Brain microvascular endothelial cell (primary cell): Measurements from ENCODE around the gene DLG1.
"Not testable (repeated sequence)": the region's sequence is repeated elsewhere in the genome, so short reads cannot be mapped to it uniquely, and the experiment has no call there.

Experiments
- DNase-seq: peaks from one replicate; pipeline ENCODE4 v3.0.0-alpha.2; 2020
- H3K27ac ChIP-seq: fragments of 250-450 bp; sonication (Bioruptor Pico); 2 replicates; pipeline ENCODE4 v1.5.1; 2020; ENCODE audit warnings: mild to moderate bottlenecking, moderate library complexity
- H3K27me3 ChIP-seq: fragments of 250-450 bp; sonication (Bioruptor Pico); replicated peaks from 2 replicates; pipeline ENCODE4 v1.5.1; 2020; ENCODE audit warnings: mild to moderate bottlenecking
- H3K36me3 ChIP-seq: fragments of 250-450 bp; sonication (Bioruptor Pico); replicated peaks from 2 replicates; pipeline ENCODE4 v1.5.1; 2020; ENCODE audit warnings: mild to moderate bottlenecking
- H3K4me3 ChIP-seq: 2 replicates; pipeline ENCODE4 v1.5.1; 2011; ENCODE audit warnings: low read depth, mild to moderate bottlenecking, control low read depth, low read length, moderate library complexity
- in situ Hi-C: cut with HindIII; loops from 2 replicates; pipeline ENCODE4 v1.10.0; 2017; ENCODE audit warnings: low sequenced_read_pairs, low pct_ligation_motif_present
- TF ChIP-seq, protein P1 (sequence below): IDR thresholded peaks from 2 replicates; pipeline ENCODE4 v1.5.1; 2011; ENCODE audit warnings: low read depth, mild to moderate bottlenecking, moderate library complexity, low read length, control low read depth, inconsistent platforms; ENCODE audit errors: missing control alignments

DLG1 gene

DNA sequence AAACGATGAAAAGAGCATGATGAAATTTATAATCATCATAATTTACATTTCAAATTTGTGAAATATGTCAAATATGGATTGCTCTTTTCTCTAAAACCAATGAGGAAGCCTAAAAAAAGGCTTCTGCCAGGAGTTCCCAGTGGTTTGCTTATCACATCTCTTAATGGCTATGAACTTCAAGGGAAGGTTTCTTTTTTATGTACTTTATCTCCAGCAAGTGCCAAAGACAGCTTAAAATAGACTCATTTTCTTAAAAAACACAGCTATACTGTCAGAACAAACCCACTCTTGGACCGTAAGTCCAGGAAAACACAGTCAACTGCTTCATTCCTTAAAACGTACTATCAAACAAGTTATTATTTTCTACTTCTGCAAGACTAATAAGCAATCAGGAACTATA is 80.2 kb downstream of the DLG1 start:
- no peaks in the 10 kb centered on the region for H3K36me3 ChIP-seq
- H3K27me3 ChIP-seq, result no peaks in the 10 kb centered on the region
- no peak overlapping the region for H3K27ac ChIP-seq
- TF ChIP-seq, protein P1, sequence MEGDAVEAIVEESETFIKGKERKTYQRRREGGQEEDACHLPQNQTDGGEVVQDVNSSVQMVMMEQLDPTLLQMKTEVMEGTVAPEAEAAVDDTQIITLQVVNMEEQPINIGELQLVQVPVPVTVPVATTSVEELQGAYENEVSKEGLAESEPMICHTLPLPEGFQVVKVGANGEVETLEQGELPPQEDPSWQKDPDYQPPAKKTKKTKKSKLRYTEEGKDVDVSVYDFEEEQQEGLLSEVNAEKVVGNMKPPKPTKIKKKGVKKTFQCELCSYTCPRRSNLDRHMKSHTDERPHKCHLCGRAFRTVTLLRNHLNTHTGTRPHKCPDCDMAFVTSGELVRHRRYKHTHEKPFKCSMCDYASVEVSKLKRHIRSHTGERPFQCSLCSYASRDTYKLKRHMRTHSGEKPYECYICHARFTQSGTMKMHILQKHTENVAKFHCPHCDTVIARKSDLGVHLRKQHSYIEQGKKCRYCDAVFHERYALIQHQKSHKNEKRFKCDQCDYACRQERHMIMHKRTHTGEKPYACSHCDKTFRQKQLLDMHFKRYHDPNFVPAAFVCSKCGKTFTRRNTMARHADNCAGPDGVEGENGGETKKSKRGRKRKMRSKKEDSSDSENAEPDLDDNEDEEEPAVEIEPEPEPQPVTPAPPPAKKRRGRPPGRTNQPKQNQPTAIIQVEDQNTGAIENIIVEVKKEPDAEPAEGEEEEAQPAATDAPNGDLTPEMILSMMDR, result no peak
- in situ Hi-C loops, result no loop called here
- DNase-seq, result no peak
- no peak overlapping the region for H3K4me3 ChIP-seq

DNA sequence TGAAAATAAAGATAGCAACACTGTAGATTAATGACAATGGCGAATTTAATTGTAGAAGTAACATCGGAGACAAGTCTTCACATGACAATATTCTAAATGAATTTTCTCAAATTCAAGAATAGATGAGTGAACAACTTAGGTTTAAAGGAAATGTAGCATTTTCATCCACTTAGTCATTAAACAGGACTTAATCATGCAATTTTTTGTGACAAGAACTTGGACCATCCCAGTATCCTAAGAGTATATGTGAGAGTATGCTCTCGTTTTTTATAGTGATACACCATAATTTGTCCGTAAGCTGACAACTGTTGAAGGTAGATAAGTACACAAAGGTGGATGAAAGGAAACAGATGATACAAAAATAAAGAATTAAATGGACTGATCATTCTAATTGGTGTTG is 81.5 kb downstream of the DLG1 start:
- Histone ChIP-seq H3K4me3 (no peak overlapping the region), H3K27me3 (no peaks in the 10 kb centered on the region), H3K36me3 (no peaks in the 10 kb centered on the region), H3K27ac (peak overlapping the region; percentile 59)
- in situ Hi-C loops, result no loop called here
- TF ChIP-seq, protein P1, result no peak
- no peak for DNase-seq

DNA sequence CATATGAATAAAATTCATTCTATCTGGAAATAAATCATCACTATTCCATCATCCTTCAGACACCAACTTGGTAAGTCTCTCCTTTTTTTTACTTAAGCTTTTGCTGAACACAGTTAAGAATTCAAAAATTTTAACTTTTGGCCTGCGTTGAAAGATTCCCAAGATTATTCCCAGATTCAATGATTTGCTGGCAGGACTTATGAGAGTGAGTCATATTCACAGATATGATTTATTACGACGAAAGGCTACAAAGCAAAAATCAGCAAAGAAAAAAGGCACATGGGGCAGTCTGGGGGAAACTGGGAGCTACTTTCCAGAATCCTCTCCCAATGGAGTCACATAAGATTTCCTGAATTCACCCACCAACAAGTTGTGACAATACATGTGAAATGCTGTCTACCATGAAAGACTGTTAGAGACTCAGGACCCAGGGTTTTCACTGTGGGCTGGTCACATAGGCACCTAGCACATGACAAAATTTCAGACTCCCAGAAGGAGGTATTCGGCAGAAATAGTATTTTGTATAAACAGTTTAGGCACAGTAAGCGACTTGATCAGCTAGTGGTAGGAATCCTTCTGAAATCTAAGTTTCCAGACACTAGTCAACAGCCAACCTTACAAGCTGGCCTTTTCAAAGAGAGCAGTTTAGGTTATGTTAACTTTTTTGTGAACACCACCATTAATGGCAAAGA is 82.1 kb downstream of the DLG1 start:
- in situ Hi-C loops, result no loop called here
- no peak overlapping the region for H3K4me3 ChIP-seq

DNA sequence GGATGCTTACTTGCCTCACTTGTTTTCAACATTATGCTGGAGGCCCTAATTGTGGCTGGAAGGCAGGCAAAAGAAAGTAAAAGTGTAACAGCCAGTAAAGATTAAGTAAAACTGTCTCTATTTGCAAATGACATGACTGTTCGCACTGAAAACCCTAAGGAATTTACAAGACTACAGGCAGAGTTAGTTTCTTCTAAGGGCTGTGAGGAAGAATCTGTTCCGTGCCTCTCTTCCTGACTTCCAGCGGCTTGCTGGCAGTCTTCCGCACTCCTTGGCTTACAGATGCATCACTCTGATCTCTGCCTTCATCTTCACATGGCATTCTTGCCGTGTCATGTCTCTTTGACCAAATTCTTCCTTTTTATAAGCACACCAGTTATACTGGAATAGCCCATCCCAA is 86.1 kb downstream of the DLG1 start:
- Histone ChIP-seq H3K4me3 (no peak overlapping the region), H3K27me3 (no peaks in the 10 kb centered on the region), H3K27ac (no peak overlapping the region), H3K36me3 (no peaks in the 10 kb centered on the region)
- TF ChIP-seq, protein P1, result no peak
- DNase-seq, result no peak
- in situ Hi-C loops, result no loop called here

More for the DNA sequence above, 82.1 kb downstream of the DLG1 start:
- no peaks in the 10 kb centered on the region for H3K36me3 ChIP-seq
- TF ChIP-seq, protein P1, result no peak
- H3K27me3 ChIP-seq, result no peaks in the 10 kb centered on the region
- DNase-seq, result peak; percentile 37
- peak overlapping the region; percentile 59 for H3K27ac ChIP-seq

DNA sequence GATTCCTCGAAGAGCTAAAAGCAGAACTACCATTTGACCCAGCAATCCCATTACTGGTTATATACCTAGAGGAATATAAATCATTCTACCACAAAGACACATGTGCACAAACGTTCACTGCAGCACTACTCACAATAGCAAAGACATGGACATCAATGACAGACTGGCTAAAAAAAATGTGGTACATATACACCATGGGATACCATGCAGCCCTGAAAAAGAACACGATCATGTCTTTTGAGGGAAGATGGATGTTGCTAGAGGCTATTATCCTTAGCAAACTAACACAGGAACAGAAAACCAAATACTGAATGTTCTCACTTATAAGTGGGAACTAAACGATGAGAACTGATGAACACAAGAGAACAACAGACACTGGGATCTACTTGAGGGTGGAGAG is 86.7 kb downstream of the DLG1 start:
- in situ Hi-C loops, H3K36me3 ChIP-seq, H3K4me3 ChIP-seq, DNase-seq, H3K27me3 ChIP-seq, H3K27ac ChIP-seq: not testable (repeated sequence)

DNA sequence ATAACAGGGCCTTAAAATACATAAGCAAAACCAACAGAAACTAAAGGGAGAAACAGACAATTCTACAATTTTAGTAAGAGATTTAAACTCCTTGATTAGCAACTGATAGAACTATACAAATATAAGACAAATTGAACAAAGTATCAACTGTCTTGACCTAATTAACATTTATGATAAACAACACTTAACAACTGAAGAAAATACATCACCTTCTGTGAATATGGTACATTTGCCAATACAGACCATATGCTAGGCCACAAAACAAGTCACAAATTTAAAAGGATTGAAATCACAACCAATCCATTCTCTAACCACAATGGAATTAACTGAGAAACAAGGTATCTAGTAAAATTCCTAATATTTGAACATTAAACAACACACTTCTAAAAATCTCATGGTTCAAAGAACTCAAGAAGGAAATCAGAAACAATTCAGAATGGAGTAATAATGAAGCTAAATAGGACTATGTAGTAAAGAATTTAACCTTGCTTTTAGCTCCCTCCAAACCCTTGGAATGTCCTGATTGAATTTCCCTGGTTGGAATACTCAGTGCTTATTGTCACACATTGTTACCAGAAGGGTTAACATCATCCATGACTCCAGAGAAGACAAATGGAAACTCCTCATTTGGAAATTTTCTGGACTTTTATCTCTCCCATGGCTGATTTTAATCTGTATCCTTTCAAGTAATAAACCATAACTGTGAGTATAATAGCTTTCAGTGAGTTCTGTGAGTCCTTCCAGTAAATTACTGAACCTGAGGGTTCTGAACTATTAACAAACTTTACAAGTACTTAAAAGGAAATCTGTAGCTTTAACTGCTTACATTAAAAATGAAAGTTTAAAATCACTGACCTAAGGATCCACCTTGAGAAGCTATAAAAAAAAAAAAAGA is 88.8 kb downstream of the DLG1 start:
- Histone ChIP-seq H3K36me3 (no peaks in the 10 kb centered on the region), H3K27ac (no peak overlapping the region), H3K4me3 (no peak overlapping the region), H3K27me3 (no peaks in the 10 kb centered on the region)
- DNase-seq, result no peak
- TF ChIP-seq, protein P1, result no peak
- in situ Hi-C loops, result no loop called here
